ENCODE data around the gene JHY.

GRCh38 chr11:122900587-122901202, 18.1 kb downstream of the JHY start:
- TF ChIP-seq CTCF (conservative IDR thresholded peaks at IDR 0.05 in 1 of 2, IDR thresholded peaks at IDR 0.05 in 1 of 2; ENCODE audit: low read depth in 1 of 2, low read length in 2 of 2) (no peak), EZH2 (IDR thresholded peaks at IDR 0.05; ENCODE audit: low read length, missing control alignments) (no peak)

All from fibroblast of lung (primary cell).